Fibroblast of villous mesenchyme (primary cell): ENCODE measurements around the gene LY6G6F. TPM values are rescaled to one million over a fixed set of nuclear protein-coding genes. Genes with fewer than 3 reads are reported as not detected.

Experiments
- DNase-seq: peaks from one replicate; pipeline ENCODE4 v3.0.0-alpha.2; 2010; ENCODE audit warnings: low read depth
- H3K4me3 ChIP-seq: 2 replicates; pipeline ENCODE4 v1.5.1; 2011; ENCODE audit warnings: low read depth, mild to moderate bottlenecking, low read length
- CTCF ChIP-seq: IDR thresholded peaks from 2 replicates; pipeline ENCODE4 v1.5.1; 2012; ENCODE audit warnings: low read depth, mild to moderate bottlenecking, low read length; ENCODE audit not compliant: insufficient read depth
- total RNA-seq: library from RNA; depleted of rRNA; stranded (reverse); fragments of >200 nt; gene quantifications from 2 replicates; pipeline ENCODE4 v1.2.3, GENCODE V29; 2012

LY6G6F gene
- total RNA-seq, 1 donor = not detected

GRCh38 chr6:31677955-31678354 is 28.7 kb upstream of the LY6G6F start:
- DNase-seq = no peak
- no peak overlapping the region for H3K4me3 ChIP-seq
- no peak for TF ChIP-seq CTCF

GRCh38 chr6:31680226-31681134 is 26.2 kb upstream of the LY6G6F start, which contains the start of gene LY6G5C:
TSS of gene LY6G5C (minus strand) at chr6:31681067. CDS start at chr6:31680373, 694 bp downstream.
- DNase-seq = peak; percentile 92
- peak; percentile 60 for TF ChIP-seq CTCF
- H3K4me3 ChIP-seq = peak within 1 kb of the TSS; percentile 62

- TF ChIP-seq CTCF = no peak
- DNase-seq = peak; percentile 45
- peak overlapping the region; percentile 62 for H3K4me3 ChIP-seq
These were observed 25.5 kb upstream of the LY6G6F start for GRCh38 chr6:31681135-31681671.

- no peak overlapping the region for H3K4me3 ChIP-seq
- DNase-seq = no peak
- no peak for TF ChIP-seq CTCF
These were observed 23.1 kb upstream of the LY6G6F start for GRCh38 chr6:31683591-31683990.

GRCh38 chr6:31686483-31686882 is 20.2 kb upstream of the LY6G6F start:
- no peak for TF ChIP-seq CTCF
- no peak overlapping the region for H3K4me3 ChIP-seq
- no peak for DNase-seq

- no peak for TF ChIP-seq CTCF
- DNase-seq = no peak
- H3K4me3 ChIP-seq = no peak overlapping the region
These were observed 19.3 kb upstream of the LY6G6F start for GRCh38 chr6:31687321-31687720.
